ENCODE data around the gene SPATA46. TPM values are rescaled to one million over a fixed set of nuclear protein-coding genes. Genes with fewer than 3 reads are reported as not detected.

SPATA46 gene
- total and polyA plus RNA-seq, 2 experiments from 2014 or later: not detected

DNA sequence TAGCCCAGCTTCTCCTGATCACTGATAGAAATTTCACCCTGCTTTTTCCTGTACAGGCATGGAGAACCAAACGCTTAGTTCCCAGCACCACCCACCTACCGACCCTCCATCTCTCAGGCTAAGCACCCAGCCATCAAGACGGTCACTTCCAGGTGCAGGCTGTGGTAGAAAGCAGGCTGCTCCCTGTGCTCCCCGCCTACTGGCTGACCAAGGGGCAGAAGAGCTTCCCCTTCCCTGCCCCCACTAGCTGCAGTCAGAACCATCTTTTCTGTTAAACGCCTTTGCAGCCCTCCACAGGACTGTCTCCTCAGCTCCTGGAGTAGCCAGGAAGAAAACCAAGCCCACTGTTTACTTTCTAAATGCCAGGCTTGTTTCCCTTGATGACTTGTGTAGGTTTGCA lies 23.0 kb downstream of the SPATA46 start:
- peak overlapping the region; percentile 88 for H3K27ac Mint-ChIP-seq
- peak; percentile 43 for ATAC-seq

More for the DNA sequence above, 23.0 kb downstream of the SPATA46 start:
- Histone ChIP-seq H4K20me1 (replicated peaks; ENCODE audit: insufficient read depth) (no peaks in the 10 kb centered on the region), H3K9me2 (ENCODE audit: insufficient read depth) (no peaks in the 10 kb centered on the region), H3K4me2 (no peak overlapping the region; the same call in 1 of the 2 replicates), H3K4me3 (no peak overlapping the region), H3K27me3 (ENCODE audit: insufficient read depth) (no peaks in the 10 kb centered on the region), H3K36me3 (ENCODE audit: insufficient read depth) (no peaks in the 10 kb centered on the region), H3K27ac (ENCODE audit: low read depth) (no peak overlapping the region), H3K79me2 (replicated peaks; ENCODE audit: insufficient read depth) (no peaks in the 10 kb centered on the region), H3F3A (replicated peaks; ENCODE audit: low read depth) (no peaks in the 10 kb centered on the region), H3K4me1 (ENCODE audit: insufficient read depth) (peaks cover 9% of the 10 kb centered on the region; the same call in 1 of the 2 replicates), H2AFZ (no peak overlapping the region)
- Mint-ChIP-seq H3K9me3 (no peaks in the 10 kb centered on the region), H3K36me3 (ENCODE audit: low read depth) (peaks cover 29% of the 10 kb centered on the region), H3K4me3 (no peak overlapping the region), H3K4me1 (peaks cover 23% of the 10 kb centered on the region), H3K27me3 (ENCODE audit: insufficient read depth, low read depth, poor library complexity) (peaks cover 10% of the 10 kb centered on the region)
- TF ChIP-seq POLR2AphosphoS5 (IDR thresholded peaks at IDR 0.05; ENCODE audit: low read depth) (no peak), NANOG (IDR thresholded peaks at IDR 0.05; ENCODE audit: borderline replicate concordance) (no peak), ZNF462 (CRISPR knock-in tag; IDR thresholded peaks at IDR 0.05) (no peak), ZNF331 (CRISPR knock-in tag; IDR thresholded peaks at IDR 0.05; ENCODE audit: low read depth) (no peak), ZNF114 (CRISPR knock-in tag; IDR thresholded peaks at IDR 0.05) (no peak), EZH2phosphoT487 (IDR thresholded peaks at IDR 0.05; ENCODE audit: unreplicated experiment) (no peak), CREB1 (CRISPR knock-in tag; IDR thresholded peaks at IDR 0.05; ENCODE audit: low read depth) (no peak), JUNB (IDR thresholded peaks at IDR 0.05; ENCODE audit: unreplicated experiment) (no peak), EZH2 (IDR thresholded peaks at IDR 0.05; ENCODE audit: low read depth, unreplicated experiment) (no peak), CTCF (conservative IDR thresholded peaks at IDR 0.05; ENCODE audit: low read depth in 2 of 2) (no peak), STAT1 (IDR thresholded peaks at IDR 0.05; ENCODE audit: unreplicated experiment) (no peak)
- TF ChIP-seq, protein P1, sequence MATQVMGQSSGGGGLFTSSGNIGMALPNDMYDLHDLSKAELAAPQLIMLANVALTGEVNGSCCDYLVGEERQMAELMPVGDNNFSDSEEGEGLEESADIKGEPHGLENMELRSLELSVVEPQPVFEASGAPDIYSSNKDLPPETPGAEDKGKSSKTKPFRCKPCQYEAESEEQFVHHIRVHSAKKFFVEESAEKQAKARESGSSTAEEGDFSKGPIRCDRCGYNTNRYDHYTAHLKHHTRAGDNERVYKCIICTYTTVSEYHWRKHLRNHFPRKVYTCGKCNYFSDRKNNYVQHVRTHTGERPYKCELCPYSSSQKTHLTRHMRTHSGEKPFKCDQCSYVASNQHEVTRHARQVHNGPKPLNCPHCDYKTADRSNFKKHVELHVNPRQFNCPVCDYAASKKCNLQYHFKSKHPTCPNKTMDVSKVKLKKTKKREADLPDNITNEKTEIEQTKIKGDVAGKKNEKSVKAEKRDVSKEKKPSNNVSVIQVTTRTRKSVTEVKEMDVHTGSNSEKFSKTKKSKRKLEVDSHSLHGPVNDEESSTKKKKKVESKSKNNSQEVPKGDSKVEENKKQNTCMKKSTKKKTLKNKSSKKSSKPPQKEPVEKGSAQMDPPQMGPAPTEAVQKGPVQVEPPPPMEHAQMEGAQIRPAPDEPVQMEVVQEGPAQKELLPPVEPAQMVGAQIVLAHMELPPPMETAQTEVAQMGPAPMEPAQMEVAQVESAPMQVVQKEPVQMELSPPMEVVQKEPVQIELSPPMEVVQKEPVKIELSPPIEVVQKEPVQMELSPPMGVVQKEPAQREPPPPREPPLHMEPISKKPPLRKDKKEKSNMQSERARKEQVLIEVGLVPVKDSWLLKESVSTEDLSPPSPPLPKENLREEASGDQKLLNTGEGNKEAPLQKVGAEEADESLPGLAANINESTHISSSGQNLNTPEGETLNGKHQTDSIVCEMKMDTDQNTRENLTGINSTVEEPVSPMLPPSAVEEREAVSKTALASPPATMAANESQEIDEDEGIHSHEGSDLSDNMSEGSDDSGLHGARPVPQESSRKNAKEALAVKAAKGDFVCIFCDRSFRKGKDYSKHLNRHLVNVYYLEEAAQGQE (IDR thresholded peaks at IDR 0.05; ENCODE audit: unreplicated experiment): no peak
- TF ChIP-seq, protein P2, sequence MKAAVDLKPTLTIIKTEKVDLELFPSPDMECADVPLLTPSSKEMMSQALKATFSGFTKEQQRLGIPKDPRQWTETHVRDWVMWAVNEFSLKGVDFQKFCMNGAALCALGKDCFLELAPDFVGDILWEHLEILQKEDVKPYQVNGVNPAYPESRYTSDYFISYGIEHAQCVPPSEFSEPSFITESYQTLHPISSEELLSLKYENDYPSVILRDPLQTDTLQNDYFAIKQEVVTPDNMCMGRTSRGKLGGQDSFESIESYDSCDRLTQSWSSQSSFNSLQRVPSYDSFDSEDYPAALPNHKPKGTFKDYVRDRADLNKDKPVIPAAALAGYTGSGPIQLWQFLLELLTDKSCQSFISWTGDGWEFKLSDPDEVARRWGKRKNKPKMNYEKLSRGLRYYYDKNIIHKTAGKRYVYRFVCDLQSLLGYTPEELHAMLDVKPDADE (IDR thresholded peaks at IDR 0.05): no peak
- DNase-seq (ENCODE audit: low spot score): no peak
